HFF-Myc (cell line): ENCODE measurements around the gene API5.

Experiments used
- DNase-seq: peaks from one replicate; pipeline ENCODE4 v3.0.0-alpha.2; 2011; ENCODE audit warnings: low read depth; ENCODE audit errors: extremely low read depth
- H3K4me3 ChIP-seq: replicated peaks from 2 replicates; pipeline ENCODE4 v1.5.1; 2011; ENCODE audit warnings: low read depth, mild to moderate bottlenecking, control low read depth, low read length
- TF ChIP-seq, protein P1 (sequence below): IDR thresholded peaks from 2 replicates; pipeline ENCODE4 v1.5.1; 2012; ENCODE audit warnings: mild to moderate bottlenecking, low read depth, low read length, control low read depth; ENCODE audit errors: missing control alignments

Gene API5

DNA sequence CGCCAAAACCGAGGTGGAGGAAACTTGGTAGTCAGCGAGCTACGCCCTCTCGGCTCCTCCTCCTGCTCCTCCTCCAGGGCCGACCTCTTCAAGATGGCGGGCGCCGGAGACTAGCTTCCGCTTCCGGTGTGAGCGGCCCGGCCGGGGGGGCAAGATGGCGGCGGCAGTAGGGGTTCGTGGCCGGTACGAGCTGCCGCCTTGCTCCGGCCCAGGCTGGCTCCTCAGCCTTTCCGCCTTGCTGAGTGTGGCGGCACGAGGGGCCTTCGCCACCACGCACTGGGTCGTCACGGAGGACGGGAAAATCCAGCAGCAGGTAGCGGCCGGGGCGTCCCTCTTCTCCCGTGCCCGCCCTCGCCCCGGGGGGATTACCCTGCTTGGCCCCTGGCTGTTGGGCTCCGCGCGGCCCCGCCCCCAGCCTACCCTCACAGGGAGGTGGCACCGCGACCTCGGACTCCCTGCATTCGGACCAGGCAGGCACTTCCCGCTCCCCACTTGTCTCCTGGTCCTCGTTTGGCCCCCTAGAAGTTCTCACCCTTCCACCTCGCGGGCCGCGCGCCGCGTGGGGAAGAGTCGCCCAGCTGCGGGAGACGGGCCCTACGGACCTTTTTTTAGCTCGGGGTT is 47.1 kb downstream of the API5 start, which contains the start of gene TTC17:
TSS of gene TTC17 (plus strand) at position 120 of the 621 bp plus-strand sequence. CDS start at position 155, 35 bp downstream.
- peak; percentile 72 for DNase-seq
- TF ChIP-seq, protein P1, sequence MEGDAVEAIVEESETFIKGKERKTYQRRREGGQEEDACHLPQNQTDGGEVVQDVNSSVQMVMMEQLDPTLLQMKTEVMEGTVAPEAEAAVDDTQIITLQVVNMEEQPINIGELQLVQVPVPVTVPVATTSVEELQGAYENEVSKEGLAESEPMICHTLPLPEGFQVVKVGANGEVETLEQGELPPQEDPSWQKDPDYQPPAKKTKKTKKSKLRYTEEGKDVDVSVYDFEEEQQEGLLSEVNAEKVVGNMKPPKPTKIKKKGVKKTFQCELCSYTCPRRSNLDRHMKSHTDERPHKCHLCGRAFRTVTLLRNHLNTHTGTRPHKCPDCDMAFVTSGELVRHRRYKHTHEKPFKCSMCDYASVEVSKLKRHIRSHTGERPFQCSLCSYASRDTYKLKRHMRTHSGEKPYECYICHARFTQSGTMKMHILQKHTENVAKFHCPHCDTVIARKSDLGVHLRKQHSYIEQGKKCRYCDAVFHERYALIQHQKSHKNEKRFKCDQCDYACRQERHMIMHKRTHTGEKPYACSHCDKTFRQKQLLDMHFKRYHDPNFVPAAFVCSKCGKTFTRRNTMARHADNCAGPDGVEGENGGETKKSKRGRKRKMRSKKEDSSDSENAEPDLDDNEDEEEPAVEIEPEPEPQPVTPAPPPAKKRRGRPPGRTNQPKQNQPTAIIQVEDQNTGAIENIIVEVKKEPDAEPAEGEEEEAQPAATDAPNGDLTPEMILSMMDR: no peak
- peak within 1 kb of the TSS; percentile 95 for H3K4me3 ChIP-seq

DNA sequence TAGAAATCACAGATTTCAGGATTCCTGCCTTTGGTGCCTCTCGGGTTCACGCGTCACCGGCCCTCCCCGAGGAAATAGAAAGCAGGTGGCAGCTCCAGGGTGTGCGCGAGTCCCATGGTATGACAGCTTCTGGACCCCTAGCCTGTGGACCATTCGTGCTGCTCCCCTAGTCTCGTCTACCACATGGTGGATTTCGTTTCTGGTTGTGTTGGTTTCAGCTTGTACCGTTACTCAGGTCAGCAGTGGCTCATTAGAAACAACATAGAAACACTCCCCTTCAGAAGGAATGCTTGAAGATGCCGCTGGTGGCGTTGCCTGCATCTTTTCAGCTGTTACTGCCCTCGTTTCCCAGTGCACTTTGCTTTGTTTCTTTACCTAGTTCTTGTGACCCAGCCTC is 47.6 kb downstream of the API5 start:
- TF ChIP-seq, protein P1: no peak
- DNase-seq: no peak
- H3K4me3 ChIP-seq: peak overlapping the region; percentile 95

DNA sequence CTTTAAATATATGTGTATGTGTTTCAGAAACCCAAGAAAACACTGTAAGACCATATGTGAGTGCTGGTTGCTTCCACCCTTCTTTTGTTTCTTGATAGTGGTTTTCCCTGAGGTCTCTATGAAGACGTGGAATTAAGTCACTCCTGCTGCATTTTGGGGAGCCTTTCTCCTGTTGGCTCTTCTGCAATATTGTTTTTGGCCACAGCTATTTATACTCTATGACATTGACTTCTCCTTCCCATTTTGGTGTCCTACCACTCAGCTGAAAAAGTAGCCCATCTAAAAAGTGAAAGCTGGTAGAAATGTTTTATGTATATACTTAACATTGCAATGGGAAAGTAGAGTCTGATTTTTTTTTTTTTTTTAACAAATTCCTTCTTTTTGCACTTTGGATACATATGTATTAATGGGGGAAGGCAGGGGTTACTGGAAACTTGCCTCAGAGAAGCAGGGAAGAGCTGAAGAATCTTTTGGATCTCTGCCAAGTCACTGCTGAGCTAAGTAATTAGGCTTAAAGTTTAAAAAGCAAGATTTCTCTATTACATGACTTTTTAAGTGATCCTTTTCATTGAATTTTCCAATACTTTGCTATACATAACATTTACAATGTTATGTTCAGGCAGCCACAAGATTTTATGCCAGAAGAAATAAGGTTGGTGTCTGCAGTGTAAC is 48.7 kb downstream of the API5 start:
- DNase-seq: no peak
- peak overlapping the region; percentile 95 for H3K4me3 ChIP-seq
- TF ChIP-seq, protein P1: no peak

DNA sequence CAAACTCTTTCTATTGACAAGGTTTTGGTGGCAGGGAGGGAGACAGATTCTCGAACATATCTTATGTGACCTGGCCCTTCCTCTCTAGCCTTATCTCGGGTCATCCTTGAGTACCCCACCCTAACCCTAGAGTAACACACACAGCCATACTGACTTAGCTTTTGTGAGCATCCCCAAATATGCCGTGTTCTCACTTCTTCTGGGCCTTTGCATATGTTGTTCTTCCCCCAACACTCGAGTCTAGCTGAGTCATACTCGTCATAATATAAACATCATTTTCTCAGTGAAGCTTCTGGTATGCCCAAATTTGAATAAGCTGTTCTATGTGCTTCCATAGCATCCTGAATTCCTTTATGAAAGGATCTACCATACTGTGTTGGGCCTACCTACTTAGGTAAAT is 54.9 kb downstream of the API5 start:
- TF ChIP-seq, protein P1: no peak
- no peak overlapping the region for H3K4me3 ChIP-seq
- DNase-seq: peak; percentile 19

DNA sequence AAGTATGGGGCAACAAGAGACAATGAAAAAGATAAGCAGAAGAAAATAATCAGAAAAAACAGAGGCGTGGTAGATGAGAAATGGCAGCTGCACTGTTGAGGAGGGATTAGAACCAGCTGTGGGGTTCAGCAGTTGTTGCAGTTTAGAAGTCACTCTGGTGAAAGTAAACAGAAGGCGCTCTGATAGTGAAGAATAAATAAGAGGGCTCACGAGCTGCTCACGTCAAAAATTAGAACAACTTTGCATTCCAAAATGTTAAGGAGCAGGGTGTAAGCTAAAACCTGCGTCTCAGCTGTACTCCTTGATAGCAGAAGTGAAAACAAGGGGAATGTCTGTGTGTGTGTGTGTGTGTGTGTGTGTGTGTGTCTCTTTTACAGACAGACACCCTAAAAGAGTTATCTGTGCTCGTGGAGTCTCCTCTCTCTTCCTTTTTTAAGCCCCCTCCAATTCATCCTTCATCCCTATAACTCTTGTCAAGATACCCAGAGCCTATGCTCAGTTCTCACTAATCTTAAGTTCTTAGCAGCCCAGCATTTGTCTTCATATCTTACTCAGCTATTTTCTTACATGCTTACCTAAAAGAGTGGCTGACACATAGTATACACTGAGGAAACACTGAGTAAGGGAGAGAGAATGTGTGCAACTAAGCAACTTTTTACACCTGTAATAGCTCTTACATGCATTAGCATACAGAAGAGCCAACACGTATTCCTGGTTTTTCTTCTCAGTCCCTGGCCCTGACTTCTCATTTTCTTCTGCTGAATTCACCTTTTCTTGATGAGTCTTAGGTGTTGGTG is 55.8 kb downstream of the API5 start:
- no peak for DNase-seq

DNA sequence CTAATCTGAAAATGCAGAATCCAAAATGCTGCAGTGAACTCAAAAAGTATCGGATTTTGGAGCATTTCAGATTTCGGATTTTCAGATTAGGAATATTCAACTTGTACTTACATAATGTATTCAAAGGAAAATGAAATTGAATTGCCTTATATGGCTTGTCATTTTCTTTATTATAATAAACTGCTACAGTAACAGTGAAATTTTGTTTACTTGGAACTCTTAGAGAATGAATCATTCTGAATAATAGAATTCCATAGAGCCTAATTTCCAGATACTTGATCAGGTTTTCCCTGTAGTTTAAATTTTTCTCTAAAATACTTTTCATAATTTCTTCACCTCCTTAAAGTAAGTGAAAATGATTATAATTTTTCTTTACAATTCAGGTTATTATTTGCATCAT is 64.3 kb downstream of the API5 start:
- no peak overlapping the region for H3K4me3 ChIP-seq
- TF ChIP-seq, protein P1: no peak
- no peak for DNase-seq

More for the DNA sequence above, 55.8 kb downstream of the API5 start:
- no peak overlapping the region for H3K4me3 ChIP-seq
- TF ChIP-seq, protein P1: no peak
